Tibial nerve (tissue), 4 donors: Measurements from ENCODE around the gene HGFAC.

Experiments used
- CTCF ChIP-seq, 5 experiments: fragments of 200-600 bp in 3 of 5; fragments of 450-650 bp in 2 of 5; sonication (generic) in 3 of 5; IDR thresholded peaks; one replicate each; pipeline ENCODE4 v1.5.1; 2016 to 2019; ENCODE audit warnings: antibody characterized with exemption in 5 of 5, mild to moderate bottlenecking in 3 of 5, moderate library complexity in 2 of 5
- EP300 ChIP-seq, 2 donors: sonication (generic); formaldehyde crosslinking; IDR thresholded peaks; one replicate each; pipeline ENCODE4 v1.6.1; 2017; ENCODE audit warnings: antibody characterized with exemption in 2 of 2, mild to moderate bottlenecking in 1 of 2
- POLR2A ChIP-seq, 2 donors: fragments of 450-650 bp; IDR thresholded peaks; one replicate each; pipeline ENCODE4 v1.6.1; 2017; ENCODE audit warnings: antibody characterized with exemption in 2 of 2, mild to moderate bottlenecking in 2 of 2, moderate library complexity in 2 of 2

- TF ChIP-seq CTCF (IDR thresholded peaks at IDR 0.05) = no peak
- TF ChIP-seq POLR2A (IDR thresholded peaks at IDR 0.05) = no peak
- no peak for TF ChIP-seq EP300 (IDR thresholded peaks at IDR 0.05)
Observed at GRCh38 chr4:3426465-3427133, 15.2 kb upstream of the HGFAC start.
